ENCODE results near the gene CHKA. TPM values are rescaled to one million over a fixed set of nuclear protein-coding genes. Genes with fewer than 3 reads are reported as not detected.
A peak's percentile ranks its signal among the peaks of the same experiment; 100 is the strongest.

The CHKA gene
- total and polyA plus RNA-seq, 2 donors from 2014 or later: 23.2 to 26.3 TPM

DNA sequence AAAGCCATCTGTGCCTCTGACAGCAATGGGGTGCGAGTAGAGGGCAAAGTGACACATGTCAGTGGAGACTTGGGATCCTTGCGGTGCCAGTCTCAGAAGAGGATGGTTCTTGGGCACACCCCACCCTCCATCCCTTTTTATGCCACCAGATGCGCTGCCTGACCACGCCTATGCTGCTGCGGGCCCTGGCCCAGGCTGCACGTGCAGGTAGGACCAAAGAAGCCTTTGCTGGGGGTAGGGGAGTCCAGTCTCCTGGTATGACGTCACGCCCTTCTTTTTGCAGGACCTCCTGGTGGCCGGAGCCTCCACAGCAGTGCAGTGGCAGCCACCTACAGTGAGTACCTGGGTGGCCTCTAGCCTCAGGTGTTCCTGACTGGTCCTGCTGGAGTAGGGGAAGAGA is 89.2 kb downstream of the CHKA start:
- TF ChIP-seq, protein P1, sequence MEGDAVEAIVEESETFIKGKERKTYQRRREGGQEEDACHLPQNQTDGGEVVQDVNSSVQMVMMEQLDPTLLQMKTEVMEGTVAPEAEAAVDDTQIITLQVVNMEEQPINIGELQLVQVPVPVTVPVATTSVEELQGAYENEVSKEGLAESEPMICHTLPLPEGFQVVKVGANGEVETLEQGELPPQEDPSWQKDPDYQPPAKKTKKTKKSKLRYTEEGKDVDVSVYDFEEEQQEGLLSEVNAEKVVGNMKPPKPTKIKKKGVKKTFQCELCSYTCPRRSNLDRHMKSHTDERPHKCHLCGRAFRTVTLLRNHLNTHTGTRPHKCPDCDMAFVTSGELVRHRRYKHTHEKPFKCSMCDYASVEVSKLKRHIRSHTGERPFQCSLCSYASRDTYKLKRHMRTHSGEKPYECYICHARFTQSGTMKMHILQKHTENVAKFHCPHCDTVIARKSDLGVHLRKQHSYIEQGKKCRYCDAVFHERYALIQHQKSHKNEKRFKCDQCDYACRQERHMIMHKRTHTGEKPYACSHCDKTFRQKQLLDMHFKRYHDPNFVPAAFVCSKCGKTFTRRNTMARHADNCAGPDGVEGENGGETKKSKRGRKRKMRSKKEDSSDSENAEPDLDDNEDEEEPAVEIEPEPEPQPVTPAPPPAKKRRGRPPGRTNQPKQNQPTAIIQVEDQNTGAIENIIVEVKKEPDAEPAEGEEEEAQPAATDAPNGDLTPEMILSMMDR (IDR thresholded peaks at IDR 0.05; ENCODE audit: borderline replicate concordance, extremely low read depth, insufficient read depth): no peak
- Histone ChIP-seq H3K36me3 (ENCODE audit: control insufficient read depth in 2 of 3, insufficient read depth in 3 of 3, low read length in 3 of 3) (peaks cover 0 to 7% (median 3%) of the 10 kb centered on the region in 3 donors), H3K4me1 (ENCODE audit: control insufficient read depth in 2 of 3, insufficient read depth in 2 of 3, low read depth in 1 of 3, low read length in 3 of 3) (peaks cover 0 to 26% (median 10%) of the 10 kb centered on the region in 3 donors), H3K9me3 (ENCODE audit: control insufficient read depth in 2 of 3, insufficient read depth in 1 of 3, low read length in 3 of 3) (no peaks in the 10 kb centered on the region), H3K27ac (ENCODE audit: low read depth in 2 of 2, low read length in 2 of 2) (no peak overlapping the region), H3K4me3 (ENCODE audit: low read length in 3 of 3) (peak overlapping the region in 2 of 3 donors; percentile 20 to 96), H3K27me3 (ENCODE audit: control insufficient read depth, insufficient read depth, low read length) (no peaks in the 10 kb centered on the region), H3K9ac (ENCODE audit: low read length in 3 of 3) (peak overlapping the region in 2 of 3 donors; percentile 37 to 99)
- intact Hi-C loops (cut with DNase I): no loop called here
- FAIRE-seq: no peak
- no peak for DNase-seq

DNA sequence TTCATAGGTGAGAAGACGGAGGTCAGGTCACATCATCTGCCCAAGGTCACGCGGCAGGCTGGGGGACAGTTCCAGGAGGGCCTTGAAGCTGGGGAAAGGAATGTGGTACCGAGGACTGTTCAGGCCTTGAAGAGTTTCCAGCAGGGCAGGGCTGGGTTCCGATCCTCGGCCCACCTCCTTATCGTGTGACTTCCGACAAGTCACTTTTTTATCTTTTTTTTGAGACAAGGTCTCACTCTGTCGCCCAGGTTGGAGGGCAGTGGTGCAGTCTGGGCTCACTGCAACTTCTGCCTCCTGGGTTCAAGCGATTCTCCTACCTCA is 90.1 kb downstream of the CHKA start:
- H3K9ac ChIP-seq (ENCODE audit: low read length in 3 of 3): peak overlapping the region; percentile 69 to 99 (median 70)
- peaks cover 0 to 17% (median 10%) of the 10 kb centered on the region in 3 donors for H3K4me1 ChIP-seq (ENCODE audit: control insufficient read depth in 2 of 3, insufficient read depth in 2 of 3, low read depth in 1 of 3, low read length in 3 of 3)
- FAIRE-seq: no peak
- peak overlapping the region; percentile 91 to 92 for H3K27ac ChIP-seq (ENCODE audit: low read depth in 2 of 2, low read length in 2 of 2)
- peak in 1 of 5 donors; percentile 44 for DNase-seq
- H3K36me3 ChIP-seq (ENCODE audit: control insufficient read depth in 2 of 3, insufficient read depth in 3 of 3, low read length in 3 of 3): peaks cover 0 to 7% (median 3%) of the 10 kb centered on the region in 3 donors
- H3K27me3 ChIP-seq (ENCODE audit: control insufficient read depth, insufficient read depth, low read length): no peaks in the 10 kb centered on the region
- TF ChIP-seq, protein P1 (IDR thresholded peaks at IDR 0.05; ENCODE audit: borderline replicate concordance, extremely low read depth, insufficient read depth): no peak
- intact Hi-C loops (cut with DNase I): no loop called here
- H3K9me3 ChIP-seq (ENCODE audit: control insufficient read depth in 2 of 3, insufficient read depth in 1 of 3, low read length in 3 of 3): no peaks in the 10 kb centered on the region
- H3K4me3 ChIP-seq (ENCODE audit: low read length in 3 of 3): peak overlapping the region; percentile 78 to 96 (median 85)

DNA sequence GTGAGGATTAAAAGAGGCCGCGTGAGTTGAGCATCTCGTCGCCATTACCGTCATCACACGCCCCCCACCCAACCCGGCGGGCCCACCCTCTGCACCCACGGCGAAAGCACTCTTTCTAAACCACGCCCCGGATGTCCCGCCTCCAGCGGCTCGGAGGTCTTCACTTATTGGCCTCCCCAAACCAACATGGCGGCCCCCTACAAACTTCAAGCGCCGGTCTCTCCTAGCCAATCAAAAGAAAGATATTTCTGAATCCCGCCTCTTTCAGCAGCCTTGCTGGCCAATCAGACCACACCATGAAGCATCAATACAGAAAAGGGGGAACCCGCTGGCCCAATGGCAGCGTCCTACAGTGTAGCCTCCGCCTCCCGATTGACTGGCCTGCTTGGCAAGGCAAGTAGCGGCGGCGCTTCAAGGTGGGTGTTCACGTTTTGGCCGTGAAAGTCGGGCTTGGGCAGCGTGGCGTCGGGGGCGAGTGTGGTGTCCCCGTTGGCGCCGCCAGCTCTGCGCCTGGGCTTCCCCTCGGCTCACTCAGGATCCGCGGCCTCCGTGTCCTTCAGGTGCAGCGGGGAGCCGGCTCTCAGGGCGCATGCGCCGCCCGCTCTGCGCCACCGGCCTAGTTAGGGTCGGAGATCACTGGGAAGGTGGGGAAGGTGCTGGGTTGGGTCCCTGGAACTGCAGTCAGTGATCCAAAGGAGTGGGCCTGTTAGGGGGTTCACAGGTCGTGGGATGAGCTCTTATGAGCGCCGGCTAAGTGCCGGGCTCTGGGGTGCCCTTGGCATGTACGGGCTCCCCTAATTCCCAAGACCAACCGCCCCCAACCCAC is 90.7 kb downstream of the CHKA start, which contains the start of gene NDUFS8:
Gene NDUFS8, plus strand, starts transcription at position 364 of the 826 bp plus-strand sequence. CDS start 1,471 bp downstream, outside the sequence.
- TF ChIP-seq, protein P1 (IDR thresholded peaks at IDR 0.05; ENCODE audit: borderline replicate concordance, extremely low read depth, insufficient read depth): no peak
- Histone ChIP-seq H3K27ac (ENCODE audit: low read depth in 2 of 2, low read length in 2 of 2) (peak within 1 kb of the TSS; percentile 91 to 92), H3K36me3 (ENCODE audit: control insufficient read depth in 2 of 3, insufficient read depth in 3 of 3, low read length in 3 of 3) (peaks cover 0 to 7% (median 3%) of the 10 kb centered on the region in 3 donors), H3K9ac (ENCODE audit: low read length in 3 of 3) (peak within 1 kb of the TSS; percentile 69 to 99 (median 79)), H3K27me3 (ENCODE audit: control insufficient read depth, insufficient read depth, low read length) (no peaks in the 10 kb centered on the region), H3K4me1 (ENCODE audit: control insufficient read depth in 2 of 3, insufficient read depth in 2 of 3, low read depth in 1 of 3, low read length in 3 of 3) (peaks cover 0 to 17% (median 10%) of the 10 kb centered on the region in 3 donors), H3K4me3 (ENCODE audit: low read length in 3 of 3) (peak within 1 kb of the TSS; percentile 89 to 96 (median 94)), H3K9me3 (ENCODE audit: control insufficient read depth in 2 of 3, insufficient read depth in 1 of 3, low read length in 3 of 3) (no peaks in the 10 kb centered on the region)
- DNase-seq (peak; percentile 98 to 100 (median 98)), FAIRE-seq (peak; percentile 99)
- intact Hi-C loops (cut with DNase I): no loop called here
